ENCODE results near the gene CLCN1.

CLCN1 gene

DNA sequence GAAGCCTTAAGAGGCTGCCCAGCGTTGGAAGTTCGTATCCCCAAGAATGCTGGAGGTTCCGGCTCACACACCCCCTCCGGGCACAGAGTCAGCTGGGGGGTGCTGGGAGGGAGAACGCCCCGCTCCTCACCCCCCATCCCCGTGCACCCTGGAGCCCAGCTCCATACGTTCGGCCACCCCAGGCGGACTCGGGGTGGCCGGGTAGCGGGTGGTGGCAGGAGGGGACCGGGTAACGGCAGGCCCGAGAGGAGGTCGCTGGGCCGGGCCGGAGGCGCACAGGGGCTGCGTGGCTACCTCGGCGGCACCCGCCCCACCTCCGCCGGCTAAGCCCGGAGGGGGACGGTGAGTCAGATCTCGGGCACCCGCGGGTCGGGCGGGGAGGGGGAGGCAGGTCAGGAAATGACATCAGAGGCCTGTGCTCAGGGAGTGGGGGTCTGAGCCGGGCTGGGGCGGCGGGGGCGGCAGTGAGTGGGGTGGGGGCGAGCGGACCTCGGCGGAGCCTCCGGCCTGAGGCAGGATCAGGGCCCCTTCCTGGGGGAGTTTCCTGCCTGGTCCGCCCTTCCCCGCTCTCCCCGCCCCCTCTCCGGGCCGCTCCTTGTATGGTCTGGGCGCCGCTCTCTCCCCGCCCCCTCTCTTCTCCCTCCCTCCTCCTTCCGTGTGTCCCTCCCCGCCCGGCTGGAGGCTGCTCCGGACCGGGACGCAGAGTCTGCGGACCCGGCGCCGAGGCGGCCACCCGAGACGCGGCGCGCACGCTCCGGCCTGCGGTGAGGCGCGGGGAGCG is 64.9 kb downstream of the CLCN1 start, which contains the start of gene ZYX:
Gene ZYX (plus strand): TSS at position 700 of the 781 bp plus-strand sequence. CDS start 227 bp downstream, outside the sequence.
- Histone ChIP-seq H3K9ac (ENCODE audit: low read length) (peak within 1 kb of the TSS; percentile 79), H3K9me2 (ENCODE audit: low read depth, low read length) (no peaks in the 10 kb centered on the region), H3K79me2 (ENCODE audit: insufficient read depth, low read length) (no peaks in the 10 kb centered on the region), H3K36me3 (ENCODE audit: insufficient read depth, low read length) (no peaks in the 10 kb centered on the region), H3K4me2 (ENCODE audit: low read length) (peak within 1 kb of the TSS; percentile 98), H2AFZ (ENCODE audit: low read length) (peak within 1 kb of the TSS; percentile 70), H3F3A (ENCODE audit: insufficient read depth, low read length) (no peaks in the 10 kb centered on the region), H3K9me3 (ENCODE audit: low read length) (no peaks in the 10 kb centered on the region), H3K27me3 (ENCODE audit: insufficient read depth, low read length) (0 out of 2 replicates have a peak, but pooled peaks cover 4% of the 10 kb centered on the region), H3K27ac (ENCODE audit: low read depth, low read length, poor library complexity, severe bottlenecking) (no peak within 1 kb of the TSS), H3K4me1 (ENCODE audit: insufficient read depth, low read length, severe bottlenecking) (peaks cover 4% of the 10 kb centered on the region), H4K20me1 (ENCODE audit: insufficient read depth, low read length) (no peaks in the 10 kb centered on the region), H3K4me3 (ENCODE audit: low read depth, low read length, poor library complexity, severe bottlenecking) (peak within 1 kb of the TSS; percentile 91)
- no peak for TF ChIP-seq EZH2 (IDR thresholded peaks at IDR 0.05; ENCODE audit: borderline replicate concordance, low read length)
- TF ChIP-seq, protein P1, sequence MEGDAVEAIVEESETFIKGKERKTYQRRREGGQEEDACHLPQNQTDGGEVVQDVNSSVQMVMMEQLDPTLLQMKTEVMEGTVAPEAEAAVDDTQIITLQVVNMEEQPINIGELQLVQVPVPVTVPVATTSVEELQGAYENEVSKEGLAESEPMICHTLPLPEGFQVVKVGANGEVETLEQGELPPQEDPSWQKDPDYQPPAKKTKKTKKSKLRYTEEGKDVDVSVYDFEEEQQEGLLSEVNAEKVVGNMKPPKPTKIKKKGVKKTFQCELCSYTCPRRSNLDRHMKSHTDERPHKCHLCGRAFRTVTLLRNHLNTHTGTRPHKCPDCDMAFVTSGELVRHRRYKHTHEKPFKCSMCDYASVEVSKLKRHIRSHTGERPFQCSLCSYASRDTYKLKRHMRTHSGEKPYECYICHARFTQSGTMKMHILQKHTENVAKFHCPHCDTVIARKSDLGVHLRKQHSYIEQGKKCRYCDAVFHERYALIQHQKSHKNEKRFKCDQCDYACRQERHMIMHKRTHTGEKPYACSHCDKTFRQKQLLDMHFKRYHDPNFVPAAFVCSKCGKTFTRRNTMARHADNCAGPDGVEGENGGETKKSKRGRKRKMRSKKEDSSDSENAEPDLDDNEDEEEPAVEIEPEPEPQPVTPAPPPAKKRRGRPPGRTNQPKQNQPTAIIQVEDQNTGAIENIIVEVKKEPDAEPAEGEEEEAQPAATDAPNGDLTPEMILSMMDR (IDR thresholded peaks at IDR 0.05; ENCODE audit: low read length): no peak

DNA sequence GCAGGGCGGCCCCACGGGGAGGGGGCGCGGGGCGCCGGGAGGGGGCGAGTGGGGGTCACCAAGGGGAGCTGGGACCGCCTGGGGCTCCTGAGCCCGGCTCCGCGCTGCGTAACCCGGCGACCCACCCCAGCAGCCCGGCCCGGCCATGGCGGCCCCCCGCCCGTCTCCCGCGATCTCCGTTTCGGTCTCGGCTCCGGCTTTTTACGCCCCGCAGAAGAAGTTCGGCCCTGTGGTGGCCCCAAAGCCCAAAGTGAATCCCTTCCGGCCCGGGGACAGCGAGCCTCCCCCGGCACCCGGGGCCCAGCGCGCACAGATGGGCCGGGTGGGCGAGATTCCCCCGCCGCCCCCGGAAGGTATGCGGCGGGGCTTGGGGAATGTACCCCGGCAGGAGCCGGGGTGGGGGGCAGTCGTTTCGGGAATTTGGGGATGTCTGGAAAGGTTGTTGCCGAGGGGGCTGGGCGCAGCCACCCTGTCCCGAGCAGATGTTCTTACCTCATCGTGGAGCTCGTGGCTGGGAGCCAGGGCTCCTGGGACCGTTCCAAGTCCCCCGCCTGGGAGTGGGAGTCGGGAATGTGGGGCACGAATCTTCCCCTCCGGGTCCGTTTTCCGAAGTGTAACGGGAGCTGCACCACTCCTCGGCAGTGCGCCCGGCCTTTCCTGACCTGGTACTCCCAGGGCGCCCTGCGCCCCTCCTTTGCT is 65.7 kb downstream of the CLCN1 start:
- Histone ChIP-seq H3K4me2 (ENCODE audit: low read length) (peak overlapping the region; percentile 98), H3K79me2 (ENCODE audit: insufficient read depth, low read length) (no peaks in the 10 kb centered on the region), H3K9ac (ENCODE audit: low read length) (peak overlapping the region; percentile 79), H3K4me3 (ENCODE audit: low read depth, low read length, poor library complexity, severe bottlenecking) (peak overlapping the region; percentile 91), H3K9me3 (ENCODE audit: low read length) (no peaks in the 10 kb centered on the region), H4K20me1 (ENCODE audit: insufficient read depth, low read length) (no peaks in the 10 kb centered on the region), H3F3A (ENCODE audit: insufficient read depth, low read length) (no peaks in the 10 kb centered on the region), H3K27me3 (ENCODE audit: insufficient read depth, low read length) (0 out of 2 replicates have a peak, but pooled peaks cover 4% of the 10 kb centered on the region), H2AFZ (ENCODE audit: low read length) (no peak overlapping the region), H3K9me2 (ENCODE audit: low read depth, low read length) (no peaks in the 10 kb centered on the region), H3K36me3 (ENCODE audit: insufficient read depth, low read length) (no peaks in the 10 kb centered on the region), H3K4me1 (ENCODE audit: insufficient read depth, low read length, severe bottlenecking) (peaks cover 4% of the 10 kb centered on the region), H3K27ac (ENCODE audit: low read depth, low read length, poor library complexity, severe bottlenecking) (no peak overlapping the region)
- TF ChIP-seq EZH2 (IDR thresholded peaks at IDR 0.05; ENCODE audit: borderline replicate concordance, low read length): no peak
- TF ChIP-seq, protein P1 (IDR thresholded peaks at IDR 0.05; ENCODE audit: low read length): no peak

DNA sequence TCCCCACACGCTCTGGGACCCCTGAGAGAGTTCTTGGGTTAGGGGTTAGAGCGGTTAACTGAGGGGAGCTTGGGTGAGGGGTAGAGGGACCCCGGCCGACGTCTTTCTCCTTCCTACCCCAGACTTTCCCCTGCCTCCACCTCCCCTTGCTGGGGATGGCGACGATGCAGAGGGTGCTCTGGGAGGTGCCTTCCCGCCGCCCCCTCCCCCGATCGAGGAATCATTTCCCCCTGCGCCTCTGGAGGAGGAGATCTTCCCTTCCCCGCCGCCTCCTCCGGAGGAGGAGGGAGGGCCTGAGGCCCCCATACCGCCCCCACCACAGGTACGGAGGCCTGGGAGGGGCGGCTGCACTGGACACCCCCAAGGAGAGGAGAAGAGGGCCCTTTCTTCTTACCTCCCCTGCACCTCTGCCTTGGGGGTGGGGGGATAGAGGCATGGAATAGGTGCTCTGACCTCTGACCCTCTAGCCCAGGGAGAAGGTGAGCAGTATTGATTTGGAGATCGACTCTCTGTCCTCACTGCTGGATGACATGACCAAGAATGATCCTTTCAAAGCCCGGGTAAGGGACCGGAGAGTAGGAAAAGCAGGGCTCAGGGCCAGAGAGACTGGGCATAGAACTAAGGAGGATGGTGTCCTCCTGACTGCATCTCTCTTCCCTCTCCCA is 66.3 kb downstream of the CLCN1 start:
- Histone ChIP-seq H3K27ac (ENCODE audit: low read depth, low read length, poor library complexity, severe bottlenecking) (no peak overlapping the region), H3K4me3 (ENCODE audit: low read depth, low read length, poor library complexity, severe bottlenecking) (peak overlapping the region; percentile 91)

More for the DNA sequence above, 66.3 kb downstream of the CLCN1 start:
- Histone ChIP-seq H3F3A (ENCODE audit: insufficient read depth, low read length) (no peaks in the 10 kb centered on the region), H3K9ac (ENCODE audit: low read length) (no peak overlapping the region; the same call in 1 of the 2 replicates), H3K36me3 (ENCODE audit: insufficient read depth, low read length) (no peaks in the 10 kb centered on the region), H3K4me1 (ENCODE audit: insufficient read depth, low read length, severe bottlenecking) (peaks cover 4% of the 10 kb centered on the region), H3K9me2 (ENCODE audit: low read depth, low read length) (no peaks in the 10 kb centered on the region), H4K20me1 (ENCODE audit: insufficient read depth, low read length) (no peaks in the 10 kb centered on the region), H3K27me3 (ENCODE audit: insufficient read depth, low read length) (0 out of 2 replicates have a peak, but pooled peaks cover 4% of the 10 kb centered on the region), H3K79me2 (ENCODE audit: insufficient read depth, low read length) (no peaks in the 10 kb centered on the region), H3K4me2 (ENCODE audit: low read length) (peak overlapping the region; percentile 98; the same call in 1 of the 2 replicates), H2AFZ (ENCODE audit: low read length) (no peak overlapping the region), H3K9me3 (ENCODE audit: low read length) (no peaks in the 10 kb centered on the region)
- TF ChIP-seq, protein P1 (IDR thresholded peaks at IDR 0.05; ENCODE audit: low read length): no peak
- TF ChIP-seq EZH2 (IDR thresholded peaks at IDR 0.05; ENCODE audit: borderline replicate concordance, low read length): no peak
